SW 1271 (cell line): ENCODE results near the gene MFRP.
"Not testable (repeated sequence)": the region's sequence is repeated elsewhere in the genome, so short reads cannot be mapped to it uniquely, and the experiment has no call there.

Experiments used
- DNase-seq, 2 experiments: peaks; one replicate each; lab custom pipeline; 2025; lab: John Stamatoyannopoulos, UW

Gene MFRP

DNA sequence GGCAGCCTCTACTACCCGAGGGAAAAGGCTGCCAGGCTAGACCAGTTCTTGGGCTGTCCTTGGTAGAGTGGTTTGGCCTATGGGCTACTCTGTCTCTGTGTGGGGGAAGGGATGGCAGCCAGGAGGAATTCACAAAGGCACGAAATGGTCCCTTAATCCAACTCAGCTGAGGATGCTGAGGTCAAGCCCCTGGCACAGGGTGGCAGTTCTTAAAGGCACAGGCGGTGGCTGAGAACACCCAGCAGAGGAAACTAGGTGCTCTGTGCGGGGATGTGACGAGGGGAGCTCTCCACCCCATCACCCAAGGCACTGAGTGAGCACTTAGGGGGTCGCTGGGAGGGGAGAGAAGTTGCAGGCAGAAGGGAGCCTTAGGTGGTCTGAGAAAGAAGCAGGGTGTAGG lies at the start of gene MFRP:
MFRP (minus strand) TSS at position 101 of the 400 bp plus-strand sequence. CDS start 192 bp downstream, outside the sequence.
- no peak for DNase-seq

DNA sequence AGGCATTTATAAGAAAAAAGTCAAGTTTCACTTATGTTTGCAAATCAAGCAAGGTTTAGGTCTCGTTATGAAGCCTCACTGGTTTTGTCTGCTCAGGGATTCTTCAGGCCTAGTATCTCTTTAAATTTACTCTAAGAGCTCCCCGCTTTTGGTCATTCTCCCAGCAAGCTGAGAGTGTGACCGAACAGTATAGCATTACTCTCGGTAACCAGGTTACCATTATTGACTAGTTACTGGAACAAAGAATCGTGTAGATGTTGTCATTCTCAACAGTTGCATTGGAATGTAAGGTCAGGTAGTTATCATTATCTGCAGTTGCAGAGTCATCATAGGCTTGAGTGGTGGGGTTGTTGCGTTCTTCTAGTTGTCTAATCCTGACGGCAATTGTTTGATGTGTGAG lies 44.8 kb upstream of the MFRP start:
- no peak for DNase-seq

GRCh38 chr11:119389611-119390254 lies 43.2 kb upstream of the MFRP start:
- DNase-seq: peak in 1 of 2 experiments; percentile 8

DNA sequence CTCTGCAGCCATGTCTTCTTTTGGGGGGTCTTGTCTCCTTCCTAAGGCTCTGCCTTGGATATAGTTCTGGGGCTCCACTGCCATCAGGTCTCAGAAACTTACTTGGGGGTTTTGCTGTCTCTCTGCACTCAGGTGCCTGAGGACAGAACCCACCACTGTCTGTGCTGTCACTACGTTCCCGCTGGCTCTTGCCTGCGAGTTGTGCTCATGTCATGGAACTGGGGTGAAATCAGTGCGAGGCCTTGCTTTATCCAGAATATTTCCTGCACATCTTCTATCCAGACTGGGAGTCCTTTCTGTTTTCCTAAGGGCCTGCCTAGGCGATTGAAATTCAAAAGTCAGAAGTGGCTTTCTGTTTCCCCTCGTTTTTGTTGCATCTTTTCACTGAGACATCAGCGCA lies 41.6 kb upstream of the MFRP start:
- no peak for DNase-seq

DNA sequence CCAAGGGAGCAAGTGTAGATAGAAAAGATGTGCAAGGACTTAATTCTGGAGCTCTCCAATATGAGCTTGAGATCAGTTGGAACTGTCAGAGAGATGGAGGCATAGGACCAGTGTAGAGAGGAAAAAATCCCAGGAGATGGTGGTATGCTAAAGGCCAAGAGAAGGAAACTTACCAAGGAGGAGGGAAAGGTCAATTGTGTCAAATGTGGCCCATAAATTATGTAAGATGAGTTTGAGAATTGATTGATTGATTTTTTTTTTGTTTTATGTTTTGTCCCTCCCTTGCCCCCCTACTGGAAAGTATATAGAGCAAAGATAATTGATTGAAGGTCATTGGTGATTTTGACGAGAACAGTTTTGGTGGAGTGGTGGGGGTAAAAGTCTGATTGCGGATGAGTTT lies 37.8 kb upstream of the MFRP start:
- DNase-seq: no peak

DNA sequence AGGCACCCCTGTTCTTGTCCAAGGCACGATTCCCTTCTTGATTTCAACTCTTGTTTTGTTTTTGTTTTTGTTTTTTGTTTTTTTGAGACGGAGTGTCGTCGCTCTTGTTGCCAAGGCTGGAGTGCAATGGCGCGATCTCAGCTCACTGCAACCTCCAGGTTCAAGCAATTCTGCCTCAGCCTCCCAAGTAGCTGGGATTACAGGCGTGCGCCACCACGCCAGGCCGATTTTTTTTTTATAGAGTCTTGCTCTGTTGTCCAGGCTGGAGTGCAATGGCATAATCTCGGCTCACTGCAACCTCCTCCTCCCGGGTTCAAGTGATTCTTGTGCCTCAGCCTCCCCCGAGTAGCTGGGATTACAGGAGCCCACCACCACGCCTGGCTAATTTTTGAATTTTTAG lies 36.0 kb upstream of the MFRP start:
- DNase-seq: not testable (repeated sequence)

DNA sequence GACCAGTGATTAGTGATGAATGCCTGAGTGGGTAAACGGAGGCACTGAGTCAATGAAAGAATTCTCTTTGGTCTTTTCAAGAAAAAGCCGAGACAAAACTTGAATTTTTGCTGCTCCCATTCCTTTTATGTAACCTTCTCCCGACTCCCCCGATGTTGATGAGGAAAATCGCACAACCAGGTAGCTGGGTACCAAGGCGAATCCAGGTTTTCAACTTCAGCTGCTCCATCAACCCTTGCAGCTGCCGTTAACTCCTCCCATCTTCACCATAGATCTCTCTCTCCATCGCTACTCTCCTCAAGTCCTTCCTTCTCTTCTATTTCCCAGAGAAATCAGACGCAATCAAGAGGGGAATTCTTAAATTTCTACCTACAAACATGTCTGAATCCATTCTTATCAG lies 35.6 kb upstream of the MFRP start:
- DNase-seq: no peak

- peak; percentile 80 to 96 for DNase-seq
Observed at GRCh38 chr11:119381181-119381988, 34.9 kb upstream of the MFRP start, which contains the start of gene USP2. USP2 (minus strand) TSS chr11:119381690; CDS start chr11:119373480, 8,210 bp downstream.

- no peak for DNase-seq
Observed at GRCh38 chr11:119380827-119381180, 34.3 kb upstream of the MFRP start.

DNA sequence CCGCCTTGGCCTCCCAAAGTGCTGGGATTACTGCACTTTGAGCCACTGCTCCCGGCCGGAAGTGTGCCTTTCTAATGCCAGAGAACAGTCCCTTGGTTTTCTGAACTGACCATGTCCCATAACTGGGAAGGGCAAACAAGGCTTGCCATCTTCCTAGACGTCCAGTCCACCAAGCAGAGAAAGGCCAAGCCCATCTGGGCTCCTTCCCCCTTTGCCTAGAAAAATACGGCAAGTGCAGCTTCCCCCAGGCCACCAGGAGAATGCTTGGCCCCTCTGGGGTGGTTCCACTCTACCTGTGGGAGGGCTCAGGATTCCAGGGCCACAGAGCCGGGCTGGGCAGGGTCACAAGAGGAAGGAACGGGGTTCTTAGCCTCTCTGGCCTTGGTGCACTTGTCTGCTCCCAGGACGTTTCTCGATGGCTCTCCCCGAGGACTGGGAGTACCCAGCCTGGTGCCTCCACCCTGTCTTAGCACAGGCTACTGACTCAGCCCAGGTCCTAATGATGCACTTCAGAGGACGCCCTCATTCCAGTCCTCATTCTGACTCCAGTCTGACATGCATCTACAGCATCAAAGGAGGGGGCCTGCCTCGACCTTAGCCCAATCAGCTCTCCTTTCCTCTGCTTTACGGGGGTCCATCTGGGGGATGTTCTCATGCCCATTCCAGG lies 33.8 kb upstream of the MFRP start:
- DNase-seq: no peak

- no peak for DNase-seq
Observed at GRCh38 chr11:119378851-119379465, 32.5 kb upstream of the MFRP start.

DNA sequence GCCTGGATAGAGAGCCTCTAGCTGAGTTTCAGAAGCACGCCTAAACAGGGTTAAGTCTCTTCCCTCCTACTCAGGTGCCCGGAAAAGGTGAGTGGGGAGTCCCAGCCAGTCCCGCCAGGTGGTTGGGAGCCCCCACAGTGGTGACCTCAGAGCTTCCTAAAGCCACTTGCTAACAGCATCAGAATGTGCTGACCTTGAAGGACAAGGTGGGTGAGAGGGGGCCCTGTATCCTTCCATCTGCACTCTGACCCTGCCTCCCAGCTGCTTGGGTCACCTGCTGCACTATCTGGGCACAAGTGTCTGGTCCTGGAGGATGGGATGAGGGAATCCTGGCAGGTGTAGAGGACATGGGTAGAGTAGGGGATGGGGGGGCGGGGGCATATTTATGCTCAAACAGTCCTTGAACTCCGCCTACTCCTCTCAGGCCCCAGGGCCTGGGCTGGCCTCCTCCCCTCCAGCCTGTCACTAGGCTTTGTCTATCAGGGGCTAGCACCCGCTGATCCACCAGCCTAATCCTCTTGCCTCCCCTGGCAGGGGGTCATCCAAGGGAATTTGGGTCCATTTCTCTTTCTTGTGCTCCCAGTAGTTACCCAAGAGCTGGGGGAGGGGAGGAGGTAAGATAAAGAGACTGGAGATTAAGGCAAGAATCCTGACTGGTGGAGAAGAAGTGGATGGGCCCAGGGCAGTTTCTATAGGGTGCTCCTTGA lies 31.6 kb upstream of the MFRP start:
- DNase-seq: no peak

DNA sequence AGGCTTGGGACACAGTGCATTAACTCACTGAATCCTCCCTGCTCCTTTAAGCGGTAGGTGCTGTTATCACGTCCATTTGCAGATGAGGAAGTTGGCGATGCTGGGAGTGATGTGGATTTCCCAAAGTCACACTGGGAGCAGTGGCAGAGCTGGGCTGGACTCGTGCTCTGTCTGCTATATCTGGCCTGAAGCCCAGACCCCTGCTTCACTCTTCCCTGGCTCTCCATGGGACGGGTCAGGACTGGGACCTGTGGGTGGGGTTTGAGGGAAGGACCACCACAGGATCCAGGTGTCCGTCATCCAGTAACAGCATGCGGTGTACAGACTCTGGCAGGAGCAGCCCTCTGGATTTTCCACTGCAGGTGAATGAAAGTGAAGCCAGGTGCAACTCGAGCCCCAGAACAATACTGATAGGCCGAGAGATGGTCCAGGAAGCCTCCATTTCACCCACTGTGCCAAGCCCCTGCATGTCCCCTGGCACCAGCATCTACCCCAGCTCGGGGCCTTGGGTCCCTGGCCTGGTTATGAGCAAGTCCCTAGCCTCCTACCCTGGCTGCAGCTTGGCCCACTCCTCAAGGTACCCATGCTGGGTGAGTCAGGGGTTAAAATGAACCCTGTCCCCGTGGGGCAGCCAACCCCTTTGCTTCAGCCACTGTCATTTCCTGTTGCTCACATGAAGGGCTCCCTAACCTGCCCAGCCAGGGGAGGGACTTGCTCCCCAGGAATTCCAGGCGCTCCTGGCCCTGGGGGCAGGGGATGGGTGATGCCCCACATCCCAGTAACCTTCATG lies 30.8 kb upstream of the MFRP start:
- no peak for DNase-seq

- DNase-seq: no peak
Observed at GRCh38 chr11:119376197-119376847, 29.8 kb upstream of the MFRP start.

DNA sequence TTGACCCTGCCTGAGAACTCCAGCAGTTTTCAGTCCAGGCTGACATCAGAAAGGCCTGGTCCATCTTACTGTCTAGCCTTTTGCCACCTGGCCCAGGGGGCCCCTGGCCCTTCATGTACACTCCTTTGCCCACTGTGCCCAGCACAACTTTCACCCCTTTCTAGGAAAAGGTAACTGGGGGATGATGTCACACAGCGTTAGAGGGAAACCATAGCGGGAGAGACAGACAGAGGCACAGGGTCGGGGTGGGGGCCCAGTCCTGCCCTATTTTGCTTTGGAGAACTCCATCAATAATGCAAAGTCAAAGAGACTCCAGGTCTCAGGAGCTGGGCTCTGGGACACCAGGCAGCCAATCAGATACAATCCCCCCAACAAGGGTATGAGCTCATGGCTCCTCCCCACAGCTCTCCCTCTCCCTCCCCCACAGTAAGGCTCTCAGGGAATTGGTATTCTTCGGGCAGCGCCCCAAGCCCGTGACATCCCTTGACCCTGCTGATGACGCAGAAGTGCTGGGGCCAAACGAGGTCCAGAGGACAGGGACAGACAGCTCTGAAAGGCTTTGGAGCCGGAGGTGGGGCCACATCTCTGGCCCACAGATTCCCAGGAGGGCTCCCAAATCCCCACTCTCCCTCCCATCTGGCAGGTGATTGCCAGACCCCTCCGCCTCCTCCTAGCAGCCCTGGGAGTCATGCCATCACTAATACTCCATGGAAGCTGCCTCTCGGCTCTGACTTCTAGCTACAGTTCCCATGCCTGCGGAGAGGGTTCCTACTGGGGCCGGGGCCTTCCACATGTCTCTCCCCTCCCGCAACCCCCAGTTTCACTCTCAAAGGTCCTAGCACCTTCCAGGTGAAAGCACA lies 29.1 kb upstream of the MFRP start:
- DNase-seq: no peak

- DNase-seq: no peak
Observed at GRCh38 chr11:119374632-119375336, 28.3 kb upstream of the MFRP start.

GRCh38 chr11:119373921-119374631 lies 27.6 kb upstream of the MFRP start:
- peak; percentile 20 to 74 for DNase-seq
